SU-DHL-6 (cell line): ENCODE measurements around the gene TSPAN4.

ENCODE experiments used
- H2AFZ ChIP-seq: fragments of 200-600 bp; sonication (generic); 2 replicates; pipeline ENCODE4 v1.6.1; 2014; ENCODE audit warnings: low read depth, mild to moderate bottlenecking, moderate library complexity, mixed read lengths, antibody characterized with exemption, low read length; ENCODE audit not compliant: severe bottlenecking
- H3F3A ChIP-seq: fragments of 200-600 bp; shearing (Covaris generic); 2 replicates; pipeline ENCODE4 v1.6.0; 2016; ENCODE audit warnings: antibody characterized with exemption, mild to moderate bottlenecking; ENCODE audit not compliant: insufficient read depth
- H3K27ac ChIP-seq: fragments of 200-600 bp; sonication (generic); 2 replicates; pipeline ENCODE4 v1.5.1; 2016; ENCODE audit warnings: low read depth, mild to moderate bottlenecking, low read length, moderate library complexity, mixed read lengths
- H3K27me3 ChIP-seq: fragments of 200-600 bp; sonication (generic), shearing (Covaris generic); 2 replicates; pipeline ENCODE4 v1.6.0; 2014; ENCODE audit warnings: mild to moderate bottlenecking, low read length
- H3K36me3 ChIP-seq: fragments of 200-600 bp; sonication (generic); 2 replicates; pipeline ENCODE4 v1.6.1; 2014; ENCODE audit warnings: mild to moderate bottlenecking, low read length, mixed read lengths
- H3K4me2 ChIP-seq: fragments of 300-600, 200-600 bp; shearing (Covaris generic), sonication (generic); 2 replicates; pipeline ENCODE4 v1.6.0; 2014; ENCODE audit warnings: low read length, low read depth, mild to moderate bottlenecking; ENCODE audit not compliant: poor library complexity, severe bottlenecking
- H3K4me3 ChIP-seq: fragments of 200-600 bp; sonication (generic); 2 replicates; pipeline ENCODE4 v1.5.1; 2014; ENCODE audit warnings: antibody characterized with exemption, low read length, mild to moderate bottlenecking, mixed read lengths; ENCODE audit not compliant: insufficient read depth, poor library complexity, severe bottlenecking
- H3K79me2 ChIP-seq: fragments of 200-600 bp; sonication (generic); 2 replicates; pipeline ENCODE4 v1.6.1; 2014; ENCODE audit warnings: mild to moderate bottlenecking, low read length, moderate library complexity; ENCODE audit not compliant: insufficient read depth
- H3K9ac ChIP-seq: fragments of 200-600 bp; sonication (generic); 2 replicates; pipeline ENCODE4 v1.7.0; 2014; ENCODE audit warnings: mild to moderate bottlenecking, low read length
- H3K9me2 ChIP-seq: fragments of 200-600 bp; sonication (generic); replicated peaks from 2 replicates; pipeline ENCODE4 v1.6.1; 2014; ENCODE audit warnings: low read length; ENCODE audit not compliant: insufficient read depth
- H3K9me3 ChIP-seq: fragments of 200-600 bp; sonication (generic); 2 replicates; pipeline ENCODE4 v1.6.1; 2014; ENCODE audit warnings: low read length, mixed read lengths; ENCODE audit not compliant: insufficient read depth
- H4K20me1 ChIP-seq: fragments of 200-600 bp; sonication (generic); 2 replicates; pipeline ENCODE4 v1.6.1; 2014; ENCODE audit warnings: low read depth, mild to moderate bottlenecking, antibody characterized with exemption, low read length, moderate library complexity, mixed read lengths
- CTCF ChIP-seq: fragments of 200-600 bp; sonication (generic); IDR thresholded peaks from one replicate; pipeline ENCODE4 v1.5.1; 2017; ENCODE audit warnings: antibody characterized with exemption, mild to moderate bottlenecking, low read length, moderate library complexity; ENCODE audit not compliant: insufficient read depth, poor library complexity, severe bottlenecking
- EZH2phosphoT487 ChIP-seq: fragments of 200-600 bp; sonication (generic), shearing (Covaris generic); conservative IDR thresholded peaks from 2 replicates; pipeline ENCODE4 v1.6.1; 2018; ENCODE audit warnings: mild to moderate bottlenecking, antibody characterized with exemption, low read length, moderate library complexity, mixed read lengths

Gene TSPAN4

GRCh38 chr11:802018-802617, 40.5 kb upstream of the TSPAN4 start:
- Histone ChIP-seq H3K4me3 (no peak overlapping the region), H3F3A (no peaks in the 10 kb centered on the region; the same call in 1 of the 2 replicates), H4K20me1 (no peaks in the 10 kb centered on the region), H3K27me3 (no peaks in the 10 kb centered on the region), H3K9me3 (no peaks in the 10 kb centered on the region), H3K36me3 (no peaks in the 10 kb centered on the region), H3K4me2 (no peak overlapping the region), H3K27ac (no peak overlapping the region), H2AFZ (no peak overlapping the region), H3K9me2 (no peaks in the 10 kb centered on the region), H3K79me2 (no peaks in the 10 kb centered on the region), H3K9ac (no peak overlapping the region)
- no peak for TF ChIP-seq EZH2phosphoT487
- TF ChIP-seq CTCF: no peak

DNA sequence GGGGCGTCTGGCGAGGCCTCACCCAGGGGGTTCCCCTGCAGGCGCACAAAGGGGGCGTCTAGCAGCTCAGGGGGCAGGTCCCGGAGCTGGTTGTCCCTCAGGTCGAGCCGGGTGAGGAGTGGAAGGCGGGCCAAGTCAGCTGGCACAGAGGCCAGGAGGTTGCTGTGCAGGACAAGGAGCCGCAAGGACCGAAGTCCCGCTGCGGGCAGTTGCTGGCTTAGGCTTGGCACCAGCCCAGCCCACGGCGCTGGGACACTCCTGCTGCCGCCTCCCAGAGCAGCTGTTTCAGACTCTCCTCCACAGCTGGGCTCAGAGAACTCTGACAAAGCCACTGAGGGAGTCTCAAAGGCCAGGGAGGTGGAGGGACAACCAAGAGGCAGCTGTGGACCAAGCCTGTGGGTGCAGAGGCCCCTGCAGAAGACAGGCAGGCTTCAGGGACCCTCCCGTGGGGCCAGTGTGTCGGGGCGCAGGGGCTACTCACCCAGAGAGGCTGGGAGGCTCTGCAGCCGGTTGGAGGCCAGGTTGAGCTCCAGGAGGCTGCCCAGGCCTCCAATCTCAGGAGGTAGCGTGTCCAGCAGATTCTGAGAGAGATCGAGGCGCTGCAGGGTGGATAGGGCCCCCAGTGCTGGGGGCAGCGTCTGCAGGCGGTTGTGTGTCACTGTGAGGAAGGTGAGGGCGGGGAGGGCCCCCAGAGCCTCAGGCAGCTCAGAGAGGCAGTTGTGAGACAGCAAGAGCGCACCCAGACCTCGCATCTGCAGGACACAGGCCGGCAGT, 39.8 kb upstream of the TSPAN4 start:
- Histone ChIP-seq H3K9ac (no peak overlapping the region), H3K36me3 (no peaks in the 10 kb centered on the region), H3K27ac (no peak overlapping the region), H3K4me2 (no peak overlapping the region), H3K9me3 (no peaks in the 10 kb centered on the region), H3F3A (peaks cover 4% of the 10 kb centered on the region), H2AFZ (no peak overlapping the region), H3K27me3 (no peaks in the 10 kb centered on the region), H4K20me1 (no peaks in the 10 kb centered on the region), H3K9me2 (no peaks in the 10 kb centered on the region), H3K79me2 (peaks cover 2% of the 10 kb centered on the region), H3K4me3 (no peak overlapping the region)
- no peak for TF ChIP-seq CTCF
- no peak for TF ChIP-seq EZH2phosphoT487

DNA sequence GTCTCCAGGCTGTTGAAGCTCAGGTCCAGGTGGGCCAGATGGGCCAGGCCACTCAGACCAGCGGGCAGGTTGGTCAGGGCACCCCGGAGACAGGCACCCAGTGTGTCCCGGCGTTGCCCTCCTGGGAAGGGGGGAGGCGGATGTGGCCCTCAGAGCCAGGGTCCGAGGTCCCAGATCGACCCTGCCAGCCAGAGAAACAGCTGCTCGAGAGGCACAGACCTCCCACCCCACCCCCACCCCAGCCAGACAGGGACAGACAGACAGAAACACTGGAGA, 39.2 kb upstream of the TSPAN4 start:
- no peaks in the 10 kb centered on the region for H3K9me3 ChIP-seq
- no peak overlapping the region for H2AFZ ChIP-seq
- H3K9ac ChIP-seq: no peak overlapping the region

More for the DNA sequence above, 39.2 kb upstream of the TSPAN4 start:
- Histone ChIP-seq H3K36me3 (no peaks in the 10 kb centered on the region), H4K20me1 (no peaks in the 10 kb centered on the region), H3K4me2 (peak overlapping the region; percentile 61), H3K9me2 (no peaks in the 10 kb centered on the region), H3K79me2 (peaks cover 7% of the 10 kb centered on the region), H3K4me3 (no peak overlapping the region), H3K27me3 (no peaks in the 10 kb centered on the region), H3F3A (peaks cover 8% of the 10 kb centered on the region), H3K27ac (no peak overlapping the region)
- no peak for TF ChIP-seq EZH2phosphoT487
- no peak for TF ChIP-seq CTCF
